K562 (cell line): ENCODE data around the gene GADD45GIP1. TPM values are rescaled to one million over a fixed set of nuclear protein-coding genes. Genes with fewer than 3 reads are reported as not detected.

Source experiments
- BCOR ChIP-seq: fragments of 450-650 bp; IDR thresholded peaks from 2 replicates; pipeline ENCODE4 v1.6.1; 2016
- FOXK2 ChIP-seq, 2 experiments: fragments of 450-650 bp; IDR thresholded peaks in 1 of 2; conservative IDR thresholded peaks in 1 of 2; 2 replicates each; pipeline ENCODE4 v1.6.1; 2016; ENCODE audit warnings: low read depth in 2 of 2, mild to moderate bottlenecking in 1 of 2
- FOXM1 ChIP-seq, 2 experiments: fragments of 450-650 bp in 1 of 2; sonication (generic) in 1 of 2; formaldehyde crosslinking in 1 of 2; IDR thresholded peaks; 2 replicates each; pipeline versions ENCODE4 v1.6.1 to v1.9.0; 2017 to 2022; ENCODE audit warnings: low read depth in 2 of 2, mild to moderate bottlenecking in 2 of 2, missing genetic modification reagents in 1 of 2, moderate library complexity in 1 of 2
- HNRNPK ChIP-seq: fragments of 200-400 bp; formaldehyde crosslinking; IDR thresholded peaks from one replicate; pipeline ENCODE4 v1.6.1; 2018; ENCODE audit warnings: mild to moderate bottlenecking, low read depth, low read length; ENCODE audit not compliant: poor library complexity, severe bottlenecking
- JUN ChIP-seq, 2 experiments: sonication (generic) in 1 of 2; formaldehyde crosslinking in 1 of 2; IDR thresholded peaks; 2 replicates each; pipeline versions ENCODE4 v1.6.1 to v1.8.0; 2012 to 2022; ENCODE audit warnings: borderline replicate concordance in 2 of 2, mild to moderate bottlenecking in 2 of 2, improper control_type of control experiment in 1 of 2, low read depth in 1 of 2, low read length in 1 of 2, missing genetic modification reagents in 1 of 2
- KDM1A ChIP-seq, 2 experiments: fragments of 450-650 bp; IDR thresholded peaks; 2 replicates each; pipeline ENCODE4 v1.6.1; 2016; ENCODE audit warnings: mild to moderate bottlenecking in 2 of 2
- MCM5 ChIP-seq: fragments of 450-650 bp; IDR thresholded peaks from 2 replicates; pipeline ENCODE4 v1.6.1; 2016; ENCODE audit warnings: low read depth
- ZNF146 ChIP-seq: IDR thresholded peaks from one replicate; pipeline ENCODE4 v1.6.1; 2018; ENCODE audit warnings: missing compliant biosample characterization; ENCODE audit not compliant: unreplicated experiment
- ZNF282 ChIP-seq: sonication (generic); formaldehyde crosslinking; IDR thresholded peaks from 2 replicates; pipeline ENCODE4 v1.8.1; 2023; ENCODE audit warnings: missing genetic modification reagents
- ZNF696 ChIP-seq: fragments of 250-450 bp; sonication (Bioruptor Pico); conservative IDR thresholded peaks from 2 replicates; pipeline ENCODE4 v1.4.0; 2020; ENCODE audit warnings: mild to moderate bottlenecking, moderate library complexity
- polyA plus RNA-seq, 8 experiments: library from polyadenylated mRNA; depleted of rRNA in 4 of 8; stranded (reverse) in 5 of 8; unstranded in 3 of 8; fragments of >200 nt; fragmentation: Nextera tagmentation in 2 of 8; fragmentation: Illumina TruSeq in 1 of 8; extraction: Ambion mirVana in 2 of 8; extraction: Trizol in 1 of 8; gene quantifications; 2 replicates each; pipeline versions ENCODE4 v1.2.1 to v1.2.3, GENCODE V29; 2011 to 2014; ENCODE audit warnings: inconsistent platforms in 1 of 8, missing spikeins in 1 of 8
- total RNA-seq, 7 experiments: library from RNA; depleted of rRNA in 6 of 7; stranded (reverse); fragments of >200 nt in 6 of 7; fragmentation: Illumina TruSeq in 2 of 7; extraction: Trizol in 2 of 7; gene quantifications; 2 replicates each; pipeline versions ENCODE4 v1.2.1 to v1.2.3, GENCODE V29; 2011 to 2021; ENCODE audit warnings: low replicate concordance in 1 of 7
- TF ChIP-seq, protein P1 (sequence below): fragments of 450-650 bp; IDR thresholded peaks from 2 replicates; pipeline ENCODE4 v1.6.1; 2018; ENCODE audit not compliant: partially characterized antibody
- TF ChIP-seq, protein P2 (sequence below): sonication (generic); IDR thresholded peaks from 2 replicates; pipeline ENCODE4 v1.6.1; 2016
- TF ChIP-seq, protein P3 (sequence below): fragments of 450-650 bp; conservative IDR thresholded peaks from 2 replicates; pipeline ENCODE4 v1.6.1; 2016; ENCODE audit warnings: missing genetic modification characterization, low read depth, mild to moderate bottlenecking, missing compliant biosample characterization, moderate library complexity
- TF ChIP-seq, protein P4 (sequence below): fragments of 250-450 bp; sonication (Bioruptor Pico); IDR thresholded peaks from 2 replicates; pipeline ENCODE4 v1.4.0; 2020; ENCODE audit warnings: mild to moderate bottlenecking, moderate library complexity, borderline replicate concordance
- TF ChIP-seq, protein P5 (sequence below): fragments of 450-650 bp; IDR thresholded peaks from 2 replicates; pipeline ENCODE4 v1.6.1; 2018; ENCODE audit warnings: mild to moderate bottlenecking, low read depth; ENCODE audit not compliant: partially characterized antibody

GADD45GIP1 gene
- total and polyA plus RNA-seq, 9 of the 15 experiments (the other 6 are each of a cell fraction or from before 2014, with no cell fraction given), result 5.1 to 161 (median 29.2) TPM

DNA sequence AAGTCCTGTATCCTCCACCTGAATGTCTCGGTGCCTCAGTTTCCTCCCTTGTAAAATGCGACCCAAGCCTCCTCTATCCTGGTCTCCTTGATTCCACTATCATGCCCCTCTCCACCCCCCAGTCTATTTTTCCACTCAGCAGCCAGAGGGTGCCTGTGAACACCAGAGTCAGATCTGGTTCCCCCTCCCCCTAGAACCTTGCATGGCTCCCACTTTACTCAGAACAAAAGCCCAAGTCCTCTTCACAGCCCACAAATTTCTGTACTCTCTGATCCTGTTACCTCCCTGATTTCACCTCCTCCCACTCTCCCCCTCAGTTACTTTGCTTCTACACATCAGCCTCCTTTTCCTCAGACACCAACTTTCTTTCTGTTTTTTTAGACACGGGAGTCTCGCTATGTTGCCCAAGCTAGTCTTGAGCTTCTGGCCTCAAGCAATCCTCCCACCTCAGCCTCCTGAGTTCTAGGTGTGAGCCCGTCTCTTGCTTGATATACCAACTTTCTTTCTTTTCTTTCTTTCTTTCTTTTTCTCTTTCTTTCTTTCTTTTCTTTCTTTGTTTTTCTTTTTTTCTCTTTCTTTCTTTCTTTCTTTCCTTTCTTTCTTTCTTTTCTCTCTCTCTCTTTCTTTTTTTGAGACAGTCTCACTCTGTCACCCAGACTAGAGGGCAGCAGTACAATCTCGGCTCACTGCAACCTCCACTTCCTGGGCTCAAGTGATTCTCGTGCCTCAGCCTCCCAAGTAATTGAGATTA, 13.2 kb upstream of the GADD45GIP1 start (continued):
- TF ChIP-seq, protein P1, sequence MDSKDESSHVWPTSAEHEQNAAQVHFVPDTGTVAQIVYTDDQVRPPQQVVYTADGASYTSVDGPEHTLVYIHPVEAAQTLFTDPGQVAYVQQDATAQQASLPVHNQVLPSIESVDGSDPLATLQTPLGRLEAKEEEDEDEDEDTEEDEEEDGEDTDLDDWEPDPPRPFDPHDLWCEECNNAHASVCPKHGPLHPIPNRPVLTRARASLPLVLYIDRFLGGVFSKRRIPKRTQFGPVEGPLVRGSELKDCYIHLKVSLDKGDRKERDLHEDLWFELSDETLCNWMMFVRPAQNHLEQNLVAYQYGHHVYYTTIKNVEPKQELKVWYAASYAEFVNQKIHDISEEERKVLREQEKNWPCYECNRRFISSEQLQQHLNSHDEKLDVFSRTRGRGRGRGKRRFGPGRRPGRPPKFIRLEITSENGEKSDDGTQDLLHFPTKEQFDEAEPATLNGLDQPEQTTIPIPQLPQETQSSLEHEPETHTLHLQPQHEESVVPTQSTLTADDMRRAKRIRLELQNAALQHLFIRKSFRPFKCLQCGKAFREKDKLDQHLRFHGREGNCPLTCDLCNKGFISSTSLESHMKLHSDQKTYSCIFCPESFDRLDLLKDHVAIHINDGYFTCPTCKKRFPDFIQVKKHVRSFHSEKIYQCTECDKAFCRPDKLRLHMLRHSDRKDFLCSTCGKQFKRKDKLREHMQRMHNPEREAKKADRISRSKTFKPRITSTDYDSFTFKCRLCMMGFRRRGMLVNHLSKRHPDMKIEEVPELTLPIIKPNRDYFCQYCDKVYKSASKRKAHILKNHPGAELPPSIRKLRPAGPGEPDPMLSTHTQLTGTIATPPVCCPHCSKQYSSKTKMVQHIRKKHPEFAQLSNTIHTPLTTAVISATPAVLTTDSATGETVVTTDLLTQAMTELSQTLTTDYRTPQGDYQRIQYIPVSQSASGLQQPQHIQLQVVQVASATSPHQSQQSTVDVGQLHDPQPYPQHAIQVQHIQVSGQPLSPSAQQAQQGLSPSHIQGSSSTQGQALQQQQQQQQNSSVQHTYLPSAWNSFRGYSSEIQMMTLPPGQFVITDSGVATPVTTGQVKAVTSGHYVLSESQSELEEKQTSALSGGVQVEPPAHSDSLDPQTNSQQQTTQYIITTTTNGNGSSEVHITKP, result no peak
- no peak for TF ChIP-seq HNRNPK
- peak; percentile 92 for TF ChIP-seq BCOR
- TF ChIP-seq ZNF282 (CRISPR knock-in tag), result no peak
- no peak for TF ChIP-seq ZNF696 (CRISPR knock-in tag)
- TF ChIP-seq, protein P2, sequence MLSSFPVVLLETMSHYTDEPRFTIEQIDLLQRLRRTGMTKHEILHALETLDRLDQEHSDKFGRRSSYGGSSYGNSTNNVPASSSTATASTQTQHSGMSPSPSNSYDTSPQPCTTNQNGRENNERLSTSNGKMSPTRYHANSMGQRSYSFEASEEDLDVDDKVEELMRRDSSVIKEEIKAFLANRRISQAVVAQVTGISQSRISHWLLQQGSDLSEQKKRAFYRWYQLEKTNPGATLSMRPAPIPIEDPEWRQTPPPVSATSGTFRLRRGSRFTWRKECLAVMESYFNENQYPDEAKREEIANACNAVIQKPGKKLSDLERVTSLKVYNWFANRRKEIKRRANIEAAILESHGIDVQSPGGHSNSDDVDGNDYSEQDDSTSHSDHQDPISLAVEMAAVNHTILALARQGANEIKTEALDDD, result no peak
- TF ChIP-seq FOXM1 (IDR thresholded peaks at IDR 0.05; ENCODE audit: low read depth), result no peak
- no peak for TF ChIP-seq FOXM1 (CRISPR knock-in tag; IDR thresholded peaks at IDR 0.05; ENCODE audit: low read depth)
- peak; percentile 47 to 73 for TF ChIP-seq KDM1A (IDR thresholded peaks at IDR 0.05)
- no peak for TF ChIP-seq ZNF146 (CRISPR knock-in tag)
- TF ChIP-seq MCM5, result no peak
- no peak for TF ChIP-seq FOXK2 (conservative IDR thresholded peaks at IDR 0.05 in 1 of 2, IDR thresholded peaks at IDR 0.05 in 1 of 2; ENCODE audit: low read depth in 2 of 2)
- TF ChIP-seq, protein P3, sequence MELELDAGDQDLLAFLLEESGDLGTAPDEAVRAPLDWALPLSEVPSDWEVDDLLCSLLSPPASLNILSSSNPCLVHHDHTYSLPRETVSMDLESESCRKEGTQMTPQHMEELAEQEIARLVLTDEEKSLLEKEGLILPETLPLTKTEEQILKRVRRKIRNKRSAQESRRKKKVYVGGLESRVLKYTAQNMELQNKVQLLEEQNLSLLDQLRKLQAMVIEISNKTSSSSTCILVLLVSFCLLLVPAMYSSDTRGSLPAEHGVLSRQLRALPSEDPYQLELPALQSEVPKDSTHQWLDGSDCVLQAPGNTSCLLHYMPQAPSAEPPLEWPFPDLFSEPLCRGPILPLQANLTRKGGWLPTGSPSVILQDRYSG (tag), result no peak
- TF ChIP-seq, protein P4, sequence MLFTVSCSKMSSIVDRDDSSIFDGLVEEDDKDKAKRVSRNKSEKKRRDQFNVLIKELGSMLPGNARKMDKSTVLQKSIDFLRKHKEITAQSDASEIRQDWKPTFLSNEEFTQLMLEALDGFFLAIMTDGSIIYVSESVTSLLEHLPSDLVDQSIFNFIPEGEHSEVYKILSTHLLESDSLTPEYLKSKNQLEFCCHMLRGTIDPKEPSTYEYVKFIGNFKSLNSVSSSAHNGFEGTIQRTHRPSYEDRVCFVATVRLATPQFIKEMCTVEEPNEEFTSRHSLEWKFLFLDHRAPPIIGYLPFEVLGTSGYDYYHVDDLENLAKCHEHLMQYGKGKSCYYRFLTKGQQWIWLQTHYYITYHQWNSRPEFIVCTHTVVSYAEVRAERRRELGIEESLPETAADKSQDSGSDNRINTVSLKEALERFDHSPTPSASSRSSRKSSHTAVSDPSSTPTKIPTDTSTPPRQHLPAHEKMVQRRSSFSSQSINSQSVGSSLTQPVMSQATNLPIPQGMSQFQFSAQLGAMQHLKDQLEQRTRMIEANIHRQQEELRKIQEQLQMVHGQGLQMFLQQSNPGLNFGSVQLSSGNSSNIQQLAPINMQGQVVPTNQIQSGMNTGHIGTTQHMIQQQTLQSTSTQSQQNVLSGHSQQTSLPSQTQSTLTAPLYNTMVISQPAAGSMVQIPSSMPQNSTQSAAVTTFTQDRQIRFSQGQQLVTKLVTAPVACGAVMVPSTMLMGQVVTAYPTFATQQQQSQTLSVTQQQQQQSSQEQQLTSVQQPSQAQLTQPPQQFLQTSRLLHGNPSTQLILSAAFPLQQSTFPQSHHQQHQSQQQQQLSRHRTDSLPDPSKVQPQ (CRISPR knock-in tag), result no peak
- TF ChIP-seq, protein P5, sequence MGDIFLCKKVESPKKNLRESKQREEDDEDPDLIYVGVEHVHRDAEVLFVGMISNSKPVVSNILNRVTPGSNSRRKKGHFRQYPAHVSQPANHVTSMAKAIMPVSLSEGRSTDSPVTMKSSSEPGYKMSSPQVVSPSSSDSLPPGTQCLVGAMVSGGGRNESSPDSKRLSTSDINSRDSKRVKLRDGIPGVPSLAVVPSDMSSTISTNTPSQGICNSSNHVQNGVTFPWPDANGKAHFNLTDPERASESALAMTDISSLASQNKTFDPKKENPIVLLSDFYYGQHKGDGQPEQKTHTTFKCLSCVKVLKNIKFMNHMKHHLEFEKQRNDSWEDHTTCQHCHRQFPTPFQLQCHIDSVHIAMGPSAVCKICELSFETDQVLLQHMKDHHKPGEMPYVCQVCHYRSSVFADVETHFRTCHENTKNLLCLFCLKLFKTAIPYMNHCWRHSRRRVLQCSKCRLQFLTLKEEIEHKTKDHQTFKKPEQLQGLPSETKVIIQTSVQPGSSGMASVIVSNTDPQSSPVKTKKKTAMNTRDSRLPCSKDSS, result no peak
- no peak for TF ChIP-seq JUN (IDR thresholded peaks at IDR 0.05; ENCODE audit: borderline replicate concordance, low read depth, low read length)
- TF ChIP-seq JUN (CRISPR knock-in tag; IDR thresholded peaks at IDR 0.05; ENCODE audit: borderline replicate concordance), result no peak
